Liver (tissue), 4 donors: ENCODE data around the gene RNASE12. TPM values are rescaled to one million over a fixed set of nuclear protein-coding genes. Genes with fewer than 3 reads are reported as not detected.

ENCODE experiments used
- polyA plus RNA-seq, 2 donors: library from polyadenylated mRNA; stranded (reverse) in 1 of 2; unstranded in 1 of 2; fragments of 200-250 nt in 1 of 2; fragments of >200 nt in 1 of 2; fragmentation: Nextera tagmentation in 1 of 2; extraction: Ambion mirVana in 1 of 2; gene quantifications; one replicate each; pipeline versions ENCODE4 v1.2.1 to v1.2.3, GENCODE V29; 2013 to 2015
- total RNA-seq, 2 donors: library from RNA; depleted of rRNA; stranded (reverse); fragments of >200 nt; gene quantifications; one replicate each; pipeline ENCODE4 v1.2.3, GENCODE V29; 2014
- donor health status: healthy.
- donor health status: healthy.
- donor health status: healthy.

RNASE12 gene
- total and polyA plus RNA-seq, 4 donors: not detected

Other genes starting within 250 kb of the RNASE12 start
- 1 to 10 TPM; 7.1 to 7.2 TPM for gene PARP2, start 247.7 kb downstream of the RNASE12 start, total RNA-seq
- 10 to 100 TPM in 1 of 2 donors, 1 to 10 TPM in 1; 5.6 to 13.3 TPM for gene PARP2, start 247.7 kb downstream of the RNASE12 start, polyA plus RNA-seq
- 10 to 100 TPM in 1 of 2 donors, 1 to 10 TPM in 1; 8.7 to 20.7 TPM for gene TEP1, start 177.9 kb downstream of the RNASE12 start, total RNA-seq
- 1 to 10 TPM; 3.9 to 6.5 TPM for gene TEP1, start 177.9 kb downstream of the RNASE12 start, polyA plus RNA-seq
- gene KLHL33, start 155.2 kb downstream of the RNASE12 start, total RNA-seq: under 1 TPM; 0.17 to 0.23 TPM
- gene KLHL33, start 155.2 kb downstream of the RNASE12 start, polyA plus RNA-seq: under 1 TPM; 0.06 to 0.14 TPM
- 10 to 100 TPM; 29.0 to 39.0 TPM for gene OSGEP, start 136.6 kb downstream of the RNASE12 start, total RNA-seq
- gene OSGEP, start 136.6 kb downstream of the RNASE12 start, polyA plus RNA-seq: 10 to 100 TPM; 18.1 to 20.5 TPM
- 10 to 100 TPM; 32.4 to 43.2 TPM for gene APEX1, start 136.2 kb downstream of the RNASE12 start, total RNA-seq
- 10 to 100 TPM; 50.3 to 64.5 TPM for gene APEX1, start 136.2 kb downstream of the RNASE12 start, polyA plus RNA-seq
- 10 to 100 TPM; 14.1 to 14.6 TPM for gene PIP4P1, start 129.9 kb downstream of the RNASE12 start, total RNA-seq
- gene PIP4P1, start 129.9 kb downstream of the RNASE12 start, polyA plus RNA-seq: 10 to 100 TPM; 13.2 to 14.9 TPM
- 100 to 1,000 TPM in 1 of 2 donors, 10 to 100 TPM in 1; 41.8 to 156 TPM for gene PNP, start 122.0 kb downstream of the RNASE12 start, total RNA-seq
- gene PNP, start 122.0 kb downstream of the RNASE12 start, polyA plus RNA-seq: 10 to 100 TPM; 22.9 to 29.9 TPM
- under 1 TPM in 1 of 2 donors, not detected in 1; 0.19 TPM for gene RNASE10, start 85.8 kb downstream of the RNASE12 start, total RNA-seq
- gene RNASE10, start 85.8 kb downstream of the RNASE12 start, polyA plus RNA-seq: not detected
- gene RNASE9, start 30.3 kb downstream of the RNASE12 start, total RNA-seq: not detected
- gene RNASE9, start 30.3 kb downstream of the RNASE12 start, polyA plus RNA-seq: not detected
- gene RNASE11, start 3.4 kb downstream of the RNASE12 start, total RNA-seq: not detected
- not detected for gene RNASE11, start 3.4 kb downstream of the RNASE12 start, polyA plus RNA-seq
- gene OR6S1, start 50.3 kb upstream of the RNASE12 start, total RNA-seq: not detected
- not detected for gene OR6S1, start 50.3 kb upstream of the RNASE12 start, polyA plus RNA-seq
- 100 to 1,000 TPM; 129 to 191 TPM for gene RNASE4, start 93.2 kb upstream of the RNASE12 start, total RNA-seq
- 100 to 1,000 TPM; 176 to 319 TPM for gene RNASE4, start 93.2 kb upstream of the RNASE12 start, polyA plus RNA-seq
- gene ANG, start 97.4 kb upstream of the RNASE12 start, total RNA-seq: 1,000 to 10,000 TPM in 1 of 2 donors, 100 to 1,000 TPM in 1; 153 to 1,589 TPM
- gene ANG, start 97.4 kb upstream of the RNASE12 start, polyA plus RNA-seq: 1,000 to 10,000 TPM; 1,170 to 2,524 TPM
- gene EDDM3A, start 154.5 kb upstream of the RNASE12 start, total RNA-seq: not detected
- gene EDDM3A, start 154.5 kb upstream of the RNASE12 start, polyA plus RNA-seq: not detected
- not detected for gene EDDM3B, start 177.0 kb upstream of the RNASE12 start, total RNA-seq
- not detected for gene EDDM3B, start 177.0 kb upstream of the RNASE12 start, polyA plus RNA-seq
- 1 to 10 TPM; 3.9 to 4.6 TPM for gene RNASE6, start 189.9 kb upstream of the RNASE12 start, total RNA-seq
- 1 to 10 TPM; 3.2 to 7.0 TPM for gene RNASE6, start 189.9 kb upstream of the RNASE12 start, polyA plus RNA-seq
- gene RNASE1, start 211.5 kb upstream of the RNASE12 start, total RNA-seq: 10 to 100 TPM in 1 of 2 donors, 1 to 10 TPM in 1; 5.8 to 11.7 TPM
- gene RNASE1, start 211.5 kb upstream of the RNASE12 start, polyA plus RNA-seq: 10 to 100 TPM; 32.6 to 37.9 TPM